ENCODE results near the gene PARD6B.
"Not testable (repeated sequence)": the region's sequence is repeated elsewhere in the genome, so short reads cannot be mapped to it uniquely, and the experiment has no call there.

Gene PARD6B

DNA sequence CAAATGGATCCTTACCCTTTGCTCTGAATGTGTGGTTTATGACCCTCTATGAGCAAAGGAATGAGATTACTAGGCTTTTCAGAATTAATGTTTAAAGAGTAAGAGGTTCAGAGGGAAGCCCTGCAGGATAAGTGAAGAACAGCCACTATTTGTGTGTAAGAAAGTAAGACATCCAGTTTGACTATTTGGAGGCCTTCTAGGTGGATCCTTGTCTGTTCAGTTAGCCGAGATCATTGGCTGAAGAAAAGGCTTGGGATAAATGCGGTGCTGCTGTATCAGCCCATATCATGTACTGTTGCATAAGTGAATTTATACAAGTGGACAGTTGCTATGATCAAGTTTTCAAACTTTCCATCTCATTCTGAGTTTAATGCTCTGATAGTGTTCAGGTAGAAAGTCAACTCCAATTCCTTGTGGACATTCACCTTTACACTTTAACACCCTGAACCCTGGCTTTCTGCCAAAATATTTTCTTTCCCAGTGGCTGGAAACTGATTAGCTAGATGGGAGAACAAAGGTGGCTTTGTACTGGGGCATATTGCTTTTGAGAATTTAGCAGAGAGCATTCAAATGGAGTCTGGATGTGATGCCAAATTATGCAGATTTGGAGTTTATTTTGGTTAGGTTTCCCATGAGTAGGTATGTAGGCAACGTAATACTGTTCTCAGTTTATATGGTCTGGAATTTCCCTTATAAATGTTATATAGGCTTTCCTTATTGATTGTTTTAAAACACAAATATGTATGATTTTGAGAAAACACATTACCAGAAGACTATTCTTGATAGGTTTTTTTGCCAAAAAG lies 15.0 kb downstream of the PARD6B start:
- Mint-ChIP-seq H3K4me3 (peak overlapping the region; percentile 1), H3K36me3 (peaks cover 2% of the 10 kb centered on the region), H3K9me3 (no peaks in the 10 kb centered on the region), H3K27me3 (no peaks in the 10 kb centered on the region), H3K27ac (peak overlapping the region; percentile 80), H3K4me1 (peaks cover 38% of the 10 kb centered on the region)

DNA sequence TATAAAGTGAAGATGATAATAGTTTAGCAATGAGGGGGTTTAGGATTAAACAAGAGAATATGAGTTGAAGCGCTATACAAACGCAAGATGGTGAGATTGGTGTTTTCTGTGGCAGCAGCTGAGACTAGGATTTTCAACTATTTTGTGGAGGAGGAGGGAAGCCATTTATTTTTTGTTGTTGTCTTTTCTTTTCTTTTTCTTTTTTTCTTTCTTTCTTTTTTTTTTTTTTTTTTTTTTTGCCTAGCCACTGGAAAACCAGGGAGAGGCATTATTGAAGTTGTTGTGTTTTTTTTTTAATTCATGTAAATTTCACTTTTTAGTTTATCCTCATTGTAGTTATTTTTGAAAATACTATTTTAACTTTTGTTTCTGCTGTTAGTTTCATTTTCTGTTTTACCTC lies 15.9 kb downstream of the PARD6B start:
- no peaks in the 10 kb centered on the region for H3K9me3 Mint-ChIP-seq
- peak overlapping the region; percentile 35 for H3K4me3 Mint-ChIP-seq
- H3K27me3 Mint-ChIP-seq: no peaks in the 10 kb centered on the region
- H3K36me3 Mint-ChIP-seq: peaks cover 2% of the 10 kb centered on the region
- H3K4me1 Mint-ChIP-seq: peaks cover 37% of the 10 kb centered on the region
- H3K27ac Mint-ChIP-seq: peak overlapping the region; percentile 59

DNA sequence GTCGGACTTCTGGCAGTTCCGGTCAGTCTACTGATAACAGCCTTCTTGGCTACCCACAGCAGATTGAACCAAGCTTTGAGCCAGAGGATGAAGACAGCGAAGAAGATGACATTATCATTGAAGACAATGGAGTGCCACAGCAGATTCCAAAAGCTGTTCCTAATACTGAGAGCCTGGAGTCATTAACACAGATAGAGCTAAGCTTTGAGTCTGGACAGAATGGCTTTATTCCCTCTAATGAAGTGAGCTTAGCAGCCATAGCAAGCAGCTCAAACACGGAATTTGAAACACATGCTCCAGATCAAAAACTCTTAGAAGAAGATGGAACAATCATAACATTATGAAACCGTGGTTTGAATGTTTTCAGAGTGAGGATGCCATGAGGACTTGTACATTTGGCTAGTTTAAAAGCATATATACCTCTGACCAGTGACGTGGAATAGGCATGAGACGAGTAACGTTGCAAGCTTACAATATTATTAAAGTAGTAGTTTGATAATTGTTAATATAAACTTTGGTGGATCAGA lies 18.8 kb downstream of the PARD6B start:
- H3K4me1 Mint-ChIP-seq: peaks cover 30% of the 10 kb centered on the region
- H3K27ac Mint-ChIP-seq: no peak overlapping the region
- peaks cover 2% of the 10 kb centered on the region for H3K36me3 Mint-ChIP-seq
- H3K27me3 Mint-ChIP-seq: no peaks in the 10 kb centered on the region
- no peaks in the 10 kb centered on the region for H3K9me3 Mint-ChIP-seq
- H3K4me3 Mint-ChIP-seq: no peak overlapping the region

DNA sequence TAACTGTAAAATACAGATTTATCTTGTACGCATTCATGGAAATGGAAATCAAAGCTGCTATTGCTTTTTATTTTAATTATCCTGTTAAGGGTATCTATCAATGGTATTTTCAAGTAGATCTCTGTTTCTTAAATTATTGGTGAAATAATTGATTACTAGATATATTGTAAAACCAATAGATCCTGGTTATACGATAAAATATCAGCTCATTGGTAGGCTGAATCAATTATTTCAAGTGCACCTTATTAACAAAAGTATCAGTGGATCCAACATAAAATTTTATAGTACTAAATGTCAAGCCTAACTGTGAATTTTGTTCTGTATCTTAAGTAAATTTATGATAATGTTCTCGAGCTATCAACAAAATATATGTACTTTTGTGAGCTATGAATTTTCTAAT lies 21.8 kb downstream of the PARD6B start:
- Mint-ChIP-seq H3K36me3 (no peaks in the 10 kb centered on the region), H3K9me3 (no peaks in the 10 kb centered on the region), H3K27ac (no peak overlapping the region), H3K4me3 (no peak overlapping the region), H3K4me1 (peaks cover 6% of the 10 kb centered on the region), H3K27me3 (no peaks in the 10 kb centered on the region)

DNA sequence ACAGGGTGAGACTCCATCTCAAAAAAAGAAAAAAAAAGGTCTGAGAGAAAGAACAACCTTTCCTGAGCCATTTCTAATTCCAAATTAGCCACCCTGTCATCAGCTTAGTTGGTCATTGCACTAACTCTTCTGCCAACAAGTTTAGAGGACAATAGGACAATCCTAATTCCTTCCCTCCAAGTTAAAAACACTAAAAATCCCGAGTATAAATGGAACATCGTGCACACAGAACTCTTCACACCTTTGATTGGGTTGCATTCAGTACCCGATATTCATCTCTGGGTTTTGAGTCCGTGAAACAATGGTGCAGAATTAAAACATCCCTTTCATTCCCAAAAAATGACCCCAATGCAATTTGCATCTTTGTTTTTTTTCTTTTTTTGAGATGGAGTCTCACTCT lies 23.0 kb downstream of the PARD6B start:
- Mint-ChIP-seq H3K4me1 (peaks cover under 1% of the 10 kb centered on the region), H3K27me3 (no peaks in the 10 kb centered on the region), H3K36me3 (no peaks in the 10 kb centered on the region), H3K4me3 (no peak overlapping the region), H3K27ac (no peak overlapping the region), H3K9me3 (no peaks in the 10 kb centered on the region)

DNA sequence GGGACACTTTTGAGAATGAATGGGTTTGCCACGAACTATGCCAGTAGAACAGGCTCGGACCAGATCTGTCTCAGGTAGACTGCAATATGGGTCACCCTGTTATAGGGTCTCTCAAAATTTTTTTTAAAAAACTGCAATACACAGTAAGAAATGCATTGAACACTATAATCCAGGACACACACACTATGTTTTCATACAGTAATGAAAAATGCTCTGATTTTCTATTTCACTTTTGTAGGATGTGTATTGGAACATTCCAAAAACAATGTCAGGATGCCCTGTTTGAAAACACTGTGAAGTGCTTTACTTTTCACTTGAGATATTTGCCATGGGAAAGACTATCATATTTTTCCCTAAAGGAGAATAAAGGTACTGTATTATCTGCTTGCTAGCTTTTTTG lies 25.1 kb downstream of the PARD6B start:
- no peaks in the 10 kb centered on the region for H3K4me1 Mint-ChIP-seq
- H3K27me3 Mint-ChIP-seq: no peaks in the 10 kb centered on the region
- H3K9me3 Mint-ChIP-seq: no peaks in the 10 kb centered on the region
- H3K36me3 Mint-ChIP-seq: no peaks in the 10 kb centered on the region
- H3K4me3 Mint-ChIP-seq: no peak overlapping the region
- H3K27ac Mint-ChIP-seq: no peak overlapping the region

DNA sequence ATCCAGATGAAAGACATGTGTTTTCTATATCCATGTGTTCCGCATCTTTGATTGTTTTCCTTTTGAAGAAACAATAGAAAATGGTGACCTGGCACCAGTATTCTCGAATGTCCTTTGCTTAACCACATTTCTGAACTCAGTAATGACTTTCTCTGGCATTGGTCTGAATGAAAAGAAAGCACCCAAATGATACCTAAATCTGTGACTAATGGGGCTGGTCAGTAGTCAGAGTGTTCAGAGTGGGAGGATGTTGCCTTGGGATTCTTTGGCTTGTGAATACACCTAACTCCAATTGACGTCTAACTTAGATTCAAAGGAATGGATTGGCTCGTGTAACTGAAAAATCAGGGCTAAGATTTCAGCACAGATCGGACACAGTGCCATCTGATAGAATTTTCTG lies 27.1 kb downstream of the PARD6B start:
- H3K27ac Mint-ChIP-seq: no peak overlapping the region
- H3K36me3 Mint-ChIP-seq: no peaks in the 10 kb centered on the region
- no peaks in the 10 kb centered on the region for H3K4me1 Mint-ChIP-seq
- H3K9me3 Mint-ChIP-seq: no peaks in the 10 kb centered on the region
- H3K4me3 Mint-ChIP-seq: no peak overlapping the region
- H3K27me3 Mint-ChIP-seq: no peaks in the 10 kb centered on the region

DNA sequence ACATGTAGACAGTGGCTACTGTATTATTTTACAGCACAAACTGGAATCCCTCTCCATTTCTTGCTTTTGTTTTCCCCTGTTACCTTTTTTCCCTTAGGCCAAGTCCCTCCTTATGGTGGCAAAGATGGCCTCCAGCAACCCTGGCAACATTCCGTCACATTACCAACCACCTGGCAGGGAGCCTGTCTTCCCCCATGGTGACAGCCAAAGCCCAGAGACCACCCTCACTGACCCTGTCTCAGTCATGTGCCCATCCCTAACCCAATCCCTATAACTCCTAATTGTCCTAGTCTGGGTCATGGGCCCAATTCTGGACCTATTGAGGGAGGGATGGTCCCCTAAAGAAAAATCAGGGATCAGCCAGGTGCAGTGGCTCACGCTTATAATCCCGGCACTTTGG lies 27.6 kb downstream of the PARD6B start:
- Mint-ChIP-seq H3K27ac (no peak overlapping the region), H3K4me1 (no peaks in the 10 kb centered on the region)

DNA sequence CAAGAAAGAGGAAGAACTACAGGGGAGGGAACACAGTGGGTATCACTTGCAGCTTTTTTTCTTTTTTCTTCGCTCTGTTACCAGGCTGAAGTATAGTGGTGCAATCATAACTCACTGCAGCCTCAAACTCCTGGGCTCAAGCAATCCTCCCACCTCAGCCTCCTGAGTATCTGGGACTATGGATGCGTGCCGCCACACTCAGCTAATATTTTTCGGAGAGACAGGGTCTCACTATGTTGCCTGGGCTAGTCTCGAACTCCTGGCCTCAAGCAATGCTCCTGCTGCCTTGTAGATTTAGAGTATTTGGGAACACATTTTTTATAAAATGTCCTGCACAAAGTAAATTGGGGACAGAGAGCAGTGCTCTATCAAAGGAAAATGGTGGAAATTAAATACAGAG lies 28.3 kb downstream of the PARD6B start:
- Mint-ChIP-seq H3K9me3 (no peaks in the 10 kb centered on the region), H3K4me1 (no peaks in the 10 kb centered on the region), H3K4me3 (no peak overlapping the region), H3K36me3 (no peaks in the 10 kb centered on the region), H3K27ac (no peak overlapping the region), H3K27me3 (no peaks in the 10 kb centered on the region)

More for the DNA sequence above, 27.6 kb downstream of the PARD6B start:
- no peaks in the 10 kb centered on the region for H3K27me3 Mint-ChIP-seq
- H3K36me3 Mint-ChIP-seq: no peaks in the 10 kb centered on the region
- no peaks in the 10 kb centered on the region for H3K9me3 Mint-ChIP-seq
- no peak overlapping the region for H3K4me3 Mint-ChIP-seq

DNA sequence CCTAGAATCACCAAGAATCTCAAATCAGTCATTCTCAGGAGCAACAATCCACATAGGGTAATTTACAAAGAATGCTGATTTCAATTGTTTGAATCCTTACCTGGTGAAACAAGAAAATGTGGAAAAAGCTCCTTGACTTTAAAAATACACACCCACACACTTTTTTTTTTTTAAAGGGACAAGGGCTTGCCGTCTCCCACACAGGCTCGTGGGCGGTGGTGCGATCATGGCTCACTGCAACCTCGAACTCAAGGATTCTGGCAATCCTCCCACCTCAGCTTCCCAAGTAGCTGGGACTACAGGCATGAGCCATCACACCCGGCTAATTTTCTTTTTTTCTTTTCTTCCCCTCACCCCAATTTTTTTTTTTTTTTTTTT lies 30.7 kb downstream of the PARD6B start:
- no peaks in the 10 kb centered on the region for H3K27me3 Mint-ChIP-seq
- no peaks in the 10 kb centered on the region for H3K36me3 Mint-ChIP-seq
- no peaks in the 10 kb centered on the region for H3K4me1 Mint-ChIP-seq
- H3K9me3 Mint-ChIP-seq: no peaks in the 10 kb centered on the region
- no peak overlapping the region for H3K27ac Mint-ChIP-seq
- H3K4me3 Mint-ChIP-seq: no peak overlapping the region

DNA sequence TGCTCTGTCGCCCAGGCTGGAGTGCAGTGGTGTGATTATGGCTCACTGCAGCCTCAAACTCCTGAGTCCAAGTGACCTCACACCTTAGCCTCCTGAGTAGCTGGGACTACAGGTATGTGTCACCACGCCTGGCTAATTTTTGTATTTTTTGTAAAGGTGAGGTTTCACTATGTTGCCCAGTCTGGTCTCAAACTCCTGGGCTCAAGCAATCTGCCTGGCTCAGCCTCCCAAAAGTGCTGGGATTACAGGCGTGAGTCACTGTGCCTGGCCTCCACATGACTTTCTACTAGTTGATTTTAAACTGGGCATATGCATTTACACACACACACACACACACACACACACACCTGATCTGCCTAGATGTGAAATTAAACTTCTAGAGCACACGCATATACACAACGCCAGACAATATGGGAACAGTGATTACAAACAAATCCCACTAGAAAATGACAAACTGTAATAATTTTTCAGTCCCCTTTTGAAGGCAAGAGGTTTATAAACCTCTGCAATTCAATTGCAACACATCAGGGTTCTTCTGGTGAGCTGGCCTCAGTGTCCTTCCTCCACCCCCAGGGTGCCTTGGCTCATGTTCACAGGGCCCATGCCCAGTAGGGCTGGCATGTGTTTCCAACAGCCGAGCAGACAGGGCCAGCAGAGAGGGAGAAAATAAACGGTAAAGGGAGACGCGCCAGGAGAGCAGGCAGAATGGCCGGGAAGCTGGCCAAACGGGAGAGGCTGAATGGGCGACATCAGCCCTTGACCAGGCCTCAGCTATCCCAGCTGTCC lies 31.2 kb downstream of the PARD6B start:
- H3K4me3 Mint-ChIP-seq: no peak overlapping the region
- H3K36me3 Mint-ChIP-seq: no peaks in the 10 kb centered on the region
- H3K27ac Mint-ChIP-seq: no peak overlapping the region
- no peaks in the 10 kb centered on the region for H3K9me3 Mint-ChIP-seq
- no peaks in the 10 kb centered on the region for H3K4me1 Mint-ChIP-seq
- H3K27me3 Mint-ChIP-seq: no peaks in the 10 kb centered on the region

DNA sequence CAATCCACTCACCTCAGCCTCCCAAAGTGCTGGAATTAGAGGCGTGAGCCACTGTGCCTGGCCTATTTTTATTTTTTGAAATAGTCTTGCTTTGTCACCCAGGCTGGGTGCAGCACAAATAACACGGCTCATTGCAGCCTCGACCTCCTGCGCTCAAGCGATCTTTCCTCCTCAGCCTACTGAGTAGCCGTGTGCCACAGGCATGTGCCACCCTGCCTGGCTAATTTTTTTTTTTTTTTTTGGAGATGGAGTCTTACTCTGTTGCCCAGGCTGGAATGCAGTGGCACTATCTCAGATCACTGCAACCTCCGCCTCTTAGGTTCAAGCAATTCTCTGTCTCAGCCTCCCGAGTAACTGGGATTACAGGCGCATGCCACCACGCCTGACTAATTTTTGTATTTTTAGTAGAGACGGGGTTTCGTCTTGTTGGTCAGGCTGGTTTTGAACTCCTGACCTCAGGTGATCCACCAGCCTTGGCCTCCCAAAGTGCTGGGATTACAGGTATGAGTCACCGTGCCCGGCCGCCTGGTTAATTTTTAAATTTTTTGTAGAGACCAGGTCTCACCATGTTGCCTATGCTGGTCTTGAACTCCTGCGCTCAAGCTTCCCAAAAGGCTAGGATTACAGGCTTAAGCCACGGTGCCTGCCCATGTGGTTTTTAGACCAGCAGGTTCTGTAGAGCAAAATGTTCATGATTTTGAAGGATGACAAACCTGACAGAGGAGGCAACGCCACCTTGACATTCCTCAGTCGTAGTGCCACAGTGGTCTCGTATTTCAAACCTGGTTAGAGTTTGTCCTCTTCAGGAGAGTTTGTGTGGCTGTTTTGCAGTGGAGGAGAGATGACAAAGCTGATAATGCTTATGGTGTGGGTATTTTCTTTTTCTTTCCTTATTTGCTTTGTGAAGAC lies 32.4 kb downstream of the PARD6B start:
- H3K4me1 Mint-ChIP-seq, H3K9me3 Mint-ChIP-seq, H3K4me3 Mint-ChIP-seq, H3K36me3 Mint-ChIP-seq, H3K27me3 Mint-ChIP-seq: not testable (repeated sequence)
- peak overlapping the region; percentile 70 for H3K27ac Mint-ChIP-seq

DNA sequence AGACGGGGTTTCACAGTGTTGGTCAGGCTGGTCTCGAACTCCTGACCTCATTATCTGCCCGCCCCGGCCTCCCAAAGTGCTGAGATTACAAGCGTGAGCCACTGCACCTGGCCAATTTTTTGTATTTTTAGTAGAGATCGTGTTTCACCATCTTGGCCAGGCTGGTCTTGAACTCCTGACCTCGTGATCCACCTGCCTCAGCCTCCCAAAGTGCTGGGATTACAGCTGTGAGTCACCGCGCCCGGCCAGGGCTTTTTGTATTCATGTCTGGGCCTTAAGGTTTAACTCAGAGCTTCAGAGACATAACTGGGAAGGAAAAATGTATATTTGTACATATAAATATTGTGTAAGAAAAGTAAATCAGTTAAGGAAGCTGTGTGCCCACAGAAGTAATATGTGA lies 33.9 kb downstream of the PARD6B start:
- H3K9me3 Mint-ChIP-seq, H3K4me3 Mint-ChIP-seq, H3K4me1 Mint-ChIP-seq, H3K36me3 Mint-ChIP-seq, H3K27ac Mint-ChIP-seq, H3K27me3 Mint-ChIP-seq: not testable (repeated sequence)

DNA sequence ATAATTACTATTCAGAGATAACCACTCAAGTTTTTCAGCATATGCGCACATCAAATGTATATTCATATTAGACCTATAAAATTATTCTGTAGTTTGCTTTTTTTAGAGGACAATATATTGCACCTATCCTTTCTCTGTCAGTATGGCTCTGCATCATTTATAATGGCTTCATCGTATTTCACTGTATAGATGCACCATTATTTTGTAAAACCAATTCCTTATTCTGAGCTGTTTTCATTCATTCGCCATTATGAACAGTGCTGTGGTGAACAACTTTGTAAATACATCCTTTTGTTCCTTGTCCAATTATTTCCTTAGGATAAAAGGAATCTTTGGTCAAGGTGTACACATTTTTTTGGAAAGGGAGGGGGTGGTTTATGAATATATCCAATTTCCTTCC lies 34.3 kb downstream of the PARD6B start:
- no peaks in the 10 kb centered on the region for H3K9me3 Mint-ChIP-seq
- no peaks in the 10 kb centered on the region for H3K27me3 Mint-ChIP-seq
- no peaks in the 10 kb centered on the region for H3K4me1 Mint-ChIP-seq
- no peak overlapping the region for H3K27ac Mint-ChIP-seq
- H3K36me3 Mint-ChIP-seq: no peaks in the 10 kb centered on the region
- H3K4me3 Mint-ChIP-seq: no peak overlapping the region

DNA sequence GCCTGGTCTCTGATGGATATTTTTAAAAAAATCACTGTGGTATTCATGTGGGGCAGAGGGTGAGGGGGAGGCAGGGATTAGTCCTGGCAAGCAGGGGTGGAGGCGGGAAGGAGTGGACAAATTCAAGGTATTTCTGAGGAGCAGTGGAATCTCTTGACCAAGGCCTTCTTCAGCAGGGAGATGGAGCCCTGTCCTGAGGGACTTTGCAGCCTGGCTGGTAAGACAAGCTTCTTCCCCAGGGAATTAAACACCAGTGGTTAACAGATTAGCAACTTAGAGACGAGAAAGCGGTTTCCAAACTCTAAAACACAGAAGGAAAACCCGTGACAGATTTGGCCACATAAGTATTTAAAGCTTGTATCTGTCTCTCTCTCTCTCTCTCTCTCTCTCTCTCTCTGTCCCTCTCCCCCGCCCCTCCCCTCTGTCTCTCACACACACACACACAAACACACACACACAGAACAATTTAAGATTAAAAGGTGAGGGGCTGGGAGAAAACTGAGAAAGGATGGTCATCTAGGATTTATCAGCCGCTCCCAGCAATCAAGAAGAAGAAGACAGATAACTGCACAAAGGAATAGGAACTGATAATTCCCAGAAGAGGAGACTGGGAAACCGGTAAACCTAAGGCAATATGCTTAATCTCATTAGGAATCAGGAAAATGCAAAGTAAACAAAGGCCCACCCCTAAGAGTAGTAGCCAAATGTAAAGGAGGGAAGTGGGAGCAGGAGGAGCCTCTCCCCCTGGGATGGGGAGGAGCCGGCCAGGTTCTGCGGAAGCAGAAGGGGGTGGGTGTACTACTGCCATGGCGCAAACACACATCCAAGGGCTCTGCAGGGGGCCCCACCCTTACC lies 35.8 kb downstream of the PARD6B start:
- not testable (repeated sequence) for H3K4me3 Mint-ChIP-seq, H3K9me3 Mint-ChIP-seq, H3K27me3 Mint-ChIP-seq, H3K36me3 Mint-ChIP-seq, H3K27ac Mint-ChIP-seq, H3K4me1 Mint-ChIP-seq

All from activated naive CD4-positive, alpha-beta T cell treated with anti-CD3 and anti-CD28 coated beads, Interleukin-2, amount 50 U/mL, for 24 hours (primary cell).